ENCODE results near the gene SUB1. TPM values are rescaled to one million over a fixed set of nuclear protein-coding genes. Genes with fewer than 3 reads are reported as not detected.

Gene SUB1
- total RNA-seq, 1 experiment from 2014 or later = 288 TPM

- Histone ChIP-seq H3K23me2 (ENCODE audit: insufficient read length, low read depth, low read length, poor library complexity, severe bottlenecking) (no peaks in the 10 kb centered on the region), H3K18ac (ENCODE audit: insufficient read length, low read depth, low read length) (no peak overlapping the region), H4K5ac (ENCODE audit: insufficient read length, low read depth, low read length) (no peak overlapping the region), H4K8ac (replicated peaks; ENCODE audit: insufficient read length, low read depth, low read length) (no peak overlapping the region), H3K4me2 (ENCODE audit: insufficient read depth, insufficient read length, low read length) (no peak overlapping the region), H3K4ac (ENCODE audit: low read depth, low read length) (no peak overlapping the region), H2BK12ac (ENCODE audit: insufficient read length, low read depth, low read length) (no peak overlapping the region), H3K79me1 (ENCODE audit: insufficient read depth, low read depth, low read length, poor library complexity, severe bottlenecking) (no peaks in the 10 kb centered on the region), H2AFZ (ENCODE audit: low read length) (no peak overlapping the region), H3K27me3 (ENCODE audit: insufficient read depth, low read length) (no peaks in the 10 kb centered on the region), H4K91ac (ENCODE audit: insufficient read length, low read depth, low read length) (no peak overlapping the region), H3K23ac (ENCODE audit: insufficient read length, low read depth, low read length) (no peak overlapping the region), H3K56ac (ENCODE audit: insufficient read length, low read depth, low read length) (no peak overlapping the region), H2BK120ac (ENCODE audit: low read depth, low read length, poor library complexity, severe bottlenecking) (no peak overlapping the region), H3T11ph (ENCODE audit: low read length) (no peak overlapping the region), H3K79me2 (ENCODE audit: insufficient read depth, low read length) (no peaks in the 10 kb centered on the region), H2BK5ac (ENCODE audit: insufficient read length, low read length) (no peak overlapping the region), H3K4me1 (ENCODE audit: insufficient read depth, low read length) (no peaks in the 10 kb centered on the region), H3K27ac (ENCODE audit: insufficient read length, low read depth, low read length) (no peak overlapping the region), H3K14ac (ENCODE audit: insufficient read depth, low read length) (no peak overlapping the region), H2BK20ac (ENCODE audit: low read depth, low read length, poor library complexity, severe bottlenecking) (no peak overlapping the region), H4K20me1 (ENCODE audit: control insufficient read depth, insufficient read depth, insufficient read length) (no peaks in the 10 kb centered on the region), H3K9ac (ENCODE audit: extremely low read depth, insufficient read length, low read length) (no peak overlapping the region), H3K9me3 (ENCODE audit: control insufficient read depth, low read depth, low read length) (no peaks in the 10 kb centered on the region), H2AK5ac (ENCODE audit: insufficient read length, low read length) (no peak overlapping the region), H2BK15ac (ENCODE audit: low read depth, low read length) (no peak overlapping the region)
- Mint-ChIP-seq H3K36me3 (ENCODE audit: insufficient read depth in 1 of 3, low read depth in 3 of 3) (no peaks in the 10 kb centered on the region), H3K9me3 (no peaks in the 10 kb centered on the region), H3K27me3 (ENCODE audit: low read depth) (peaks cover under 1% of the 10 kb centered on the region; the same call in 1 of the 2 replicates), H3K4me3 (no peak overlapping the region), H3K4me1 (no peaks in the 10 kb centered on the region), H3K27ac (no peak overlapping the region)
- no peak for TF ChIP-seq CTCF (conservative IDR thresholded peaks at IDR 0.05)
- no CpG with 5 or more reads among the region's 12 CpGs for WGBS (ENCODE audit: extremely low coverage, insufficient read length, low lambda C conversion rate)
- DNase-seq = no peak
Measured at GRCh38 chr5:32545102-32545800, 40.1 kb upstream of the SUB1 start.

Measured in H9 (cell line).